Ishikawa (cell line): ENCODE measurements around the gene MORC2.

Experiments
- CEBPB ChIP-seq: IDR thresholded peaks from 2 replicates; pipeline ENCODE4 v1.6.1; 2012
- CREB1 ChIP-seq: IDR thresholded peaks from 2 replicates; pipeline ENCODE4 v1.6.1; 2012; ENCODE audit warnings: low read depth
- EGR1 ChIP-seq: IDR thresholded peaks from 2 replicates; pipeline ENCODE4 v1.6.1; 2012
- EP300 ChIP-seq: IDR thresholded peaks from 2 replicates; pipeline ENCODE4 v1.6.1; 2012; ENCODE audit warnings: borderline replicate concordance
- FOXM1 ChIP-seq: IDR thresholded peaks from 2 replicates; pipeline ENCODE4 v1.6.1; 2012; ENCODE audit warnings: low read depth, borderline replicate concordance
- NFIC ChIP-seq: IDR thresholded peaks from 2 replicates; pipeline ENCODE4 v1.6.1; 2012
- RAD21 ChIP-seq: IDR thresholded peaks from 2 replicates; pipeline ENCODE4 v1.6.1; 2012; ENCODE audit warnings: low read depth
- TAF1 ChIP-seq: IDR thresholded peaks from 2 replicates; pipeline ENCODE4 v1.6.1; 2012; ENCODE audit warnings: low read depth, mild to moderate bottlenecking
- TCF12 ChIP-seq: IDR thresholded peaks from 2 replicates; pipeline ENCODE4 v1.6.1; 2012; ENCODE audit warnings: low read depth
- TEAD4 ChIP-seq: IDR thresholded peaks from 2 replicates; pipeline ENCODE4 v1.6.1; 2012
- YY1 ChIP-seq: IDR thresholded peaks from 2 replicates; pipeline ENCODE4 v1.6.1; 2012; ENCODE audit warnings: low read depth
- ZBTB7A ChIP-seq: IDR thresholded peaks from 2 replicates; pipeline ENCODE4 v1.6.1; 2012; ENCODE audit warnings: low read depth
- TF ChIP-seq, protein P1 (sequence below): IDR thresholded peaks from 2 replicates; pipeline ENCODE4 v1.6.1; 2012; ENCODE audit warnings: low read depth, mild to moderate bottlenecking
- TF ChIP-seq, protein P2 (sequence below): IDR thresholded peaks from 2 replicates; pipeline ENCODE4 v1.6.1; 2012
- TF ChIP-seq, protein P3 (sequence below): IDR thresholded peaks from 2 replicates; pipeline ENCODE4 v1.6.1; 2012

Gene MORC2

DNA sequence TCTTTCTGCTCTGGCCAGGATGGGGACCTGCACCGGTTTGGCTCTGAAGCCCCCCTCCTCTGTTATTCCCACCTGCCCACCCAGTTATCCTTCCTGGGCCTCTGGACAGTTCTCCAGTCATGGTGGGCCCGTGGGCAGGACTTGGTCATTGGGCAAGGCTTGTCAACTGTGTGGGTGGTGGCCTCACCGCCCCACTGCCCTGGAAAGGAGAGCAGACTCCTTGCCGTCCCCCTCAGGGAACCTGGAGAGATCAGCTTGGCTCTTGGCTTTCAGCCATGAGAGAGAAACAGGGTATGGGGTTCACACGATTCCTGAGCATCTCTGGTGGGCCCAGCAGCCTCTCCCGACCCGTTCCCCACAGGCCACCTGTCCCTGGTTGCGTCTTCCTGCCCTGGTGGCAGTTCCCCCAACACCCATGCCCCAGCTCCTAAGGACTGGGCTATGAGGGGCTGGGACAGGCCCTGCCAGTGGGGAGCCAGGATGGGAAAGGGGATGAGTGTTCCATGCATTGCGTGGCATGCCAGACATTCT lies 92.3 kb downstream of the MORC2 start:
- no peak for TF ChIP-seq TCF12
- TF ChIP-seq YY1, result no peak
- TF ChIP-seq, protein P1, sequence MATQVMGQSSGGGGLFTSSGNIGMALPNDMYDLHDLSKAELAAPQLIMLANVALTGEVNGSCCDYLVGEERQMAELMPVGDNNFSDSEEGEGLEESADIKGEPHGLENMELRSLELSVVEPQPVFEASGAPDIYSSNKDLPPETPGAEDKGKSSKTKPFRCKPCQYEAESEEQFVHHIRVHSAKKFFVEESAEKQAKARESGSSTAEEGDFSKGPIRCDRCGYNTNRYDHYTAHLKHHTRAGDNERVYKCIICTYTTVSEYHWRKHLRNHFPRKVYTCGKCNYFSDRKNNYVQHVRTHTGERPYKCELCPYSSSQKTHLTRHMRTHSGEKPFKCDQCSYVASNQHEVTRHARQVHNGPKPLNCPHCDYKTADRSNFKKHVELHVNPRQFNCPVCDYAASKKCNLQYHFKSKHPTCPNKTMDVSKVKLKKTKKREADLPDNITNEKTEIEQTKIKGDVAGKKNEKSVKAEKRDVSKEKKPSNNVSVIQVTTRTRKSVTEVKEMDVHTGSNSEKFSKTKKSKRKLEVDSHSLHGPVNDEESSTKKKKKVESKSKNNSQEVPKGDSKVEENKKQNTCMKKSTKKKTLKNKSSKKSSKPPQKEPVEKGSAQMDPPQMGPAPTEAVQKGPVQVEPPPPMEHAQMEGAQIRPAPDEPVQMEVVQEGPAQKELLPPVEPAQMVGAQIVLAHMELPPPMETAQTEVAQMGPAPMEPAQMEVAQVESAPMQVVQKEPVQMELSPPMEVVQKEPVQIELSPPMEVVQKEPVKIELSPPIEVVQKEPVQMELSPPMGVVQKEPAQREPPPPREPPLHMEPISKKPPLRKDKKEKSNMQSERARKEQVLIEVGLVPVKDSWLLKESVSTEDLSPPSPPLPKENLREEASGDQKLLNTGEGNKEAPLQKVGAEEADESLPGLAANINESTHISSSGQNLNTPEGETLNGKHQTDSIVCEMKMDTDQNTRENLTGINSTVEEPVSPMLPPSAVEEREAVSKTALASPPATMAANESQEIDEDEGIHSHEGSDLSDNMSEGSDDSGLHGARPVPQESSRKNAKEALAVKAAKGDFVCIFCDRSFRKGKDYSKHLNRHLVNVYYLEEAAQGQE, result no peak
- TF ChIP-seq TAF1, result no peak
- TF ChIP-seq, protein P2, sequence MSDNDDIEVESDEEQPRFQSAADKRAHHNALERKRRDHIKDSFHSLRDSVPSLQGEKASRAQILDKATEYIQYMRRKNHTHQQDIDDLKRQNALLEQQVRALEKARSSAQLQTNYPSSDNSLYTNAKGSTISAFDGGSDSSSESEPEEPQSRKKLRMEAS, result no peak
- no peak for TF ChIP-seq EGR1
- no peak for TF ChIP-seq RAD21

DNA sequence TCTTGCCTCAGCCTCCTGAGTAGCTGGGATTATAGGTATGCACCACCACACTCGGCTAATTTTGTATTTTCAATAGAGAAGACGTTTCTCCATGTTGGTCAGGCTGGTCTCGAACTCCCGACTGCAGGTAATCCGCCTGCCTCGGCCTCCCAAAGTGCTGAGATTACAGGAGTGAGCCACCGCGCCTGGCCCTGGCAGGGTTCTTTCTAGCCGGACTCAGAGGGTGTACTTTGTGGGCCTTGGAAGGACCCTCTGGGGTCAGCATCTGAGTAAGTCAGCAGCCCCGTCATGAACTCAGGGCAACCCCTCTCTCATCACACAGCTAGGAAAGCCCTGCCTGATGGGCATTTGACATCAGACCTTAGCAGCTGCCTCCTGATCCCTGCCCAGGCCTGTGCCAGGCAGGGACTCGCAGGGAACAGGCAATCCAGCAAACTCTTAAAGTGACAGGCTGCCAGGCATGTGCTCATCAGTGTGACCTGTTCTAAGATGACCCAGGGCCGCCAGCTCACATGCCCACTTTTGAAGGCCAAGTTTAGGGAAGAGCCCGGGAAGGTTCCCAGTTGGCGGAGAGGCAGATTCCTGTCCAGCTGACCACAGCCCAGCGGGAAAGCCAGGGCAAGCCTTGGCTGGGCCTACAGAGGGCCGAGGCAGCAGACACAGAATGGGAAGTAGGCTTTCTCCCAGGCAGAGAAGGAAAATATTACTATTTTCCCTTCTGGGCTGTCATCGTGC lies 92.9 kb downstream of the MORC2 start:
- TF ChIP-seq, protein P3, sequence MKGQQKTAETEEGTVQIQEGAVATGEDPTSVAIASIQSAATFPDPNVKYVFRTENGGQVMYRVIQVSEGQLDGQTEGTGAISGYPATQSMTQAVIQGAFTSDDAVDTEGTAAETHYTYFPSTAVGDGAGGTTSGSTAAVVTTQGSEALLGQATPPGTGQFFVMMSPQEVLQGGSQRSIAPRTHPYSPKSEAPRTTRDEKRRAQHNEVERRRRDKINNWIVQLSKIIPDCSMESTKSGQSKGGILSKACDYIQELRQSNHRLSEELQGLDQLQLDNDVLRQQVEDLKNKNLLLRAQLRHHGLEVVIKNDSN, result no peak
- no peak for TF ChIP-seq NFIC
- TF ChIP-seq TAF1, result no peak
- TF ChIP-seq YY1, result no peak
- no peak for TF ChIP-seq ZBTB7A
- TF ChIP-seq CEBPB, result no peak
- no peak for TF ChIP-seq RAD21
- TF ChIP-seq TCF12, result no peak
- TF ChIP-seq, protein P1, result no peak
- TF ChIP-seq TEAD4, result no peak
- no peak for TF ChIP-seq EP300
- TF ChIP-seq EGR1, result no peak
- TF ChIP-seq, protein P2, result no peak
- no peak for TF ChIP-seq CREB1
- no peak for TF ChIP-seq FOXM1
